Stimulated activated CD8-positive, alpha-beta memory T cell treated with anti-CD3 and anti-CD28 coated beads, Interleukin-12 subunit alpha, Interleukin-12 subunit beta, amount 100 ng/mL, for 24 hours (primary cell): ENCODE measurements around the gene NAA60.
"Not testable (repeated sequence)": the region's sequence is repeated elsewhere in the genome, so short reads cannot be mapped to it uniquely, and the experiment has no call there.

ENCODE experiments used
- DNase-seq: peaks from one replicate; pipeline ENCODE4 v3.0.0-alpha.2; 2020; ENCODE audit errors: extremely low read depth

NAA60 gene

GRCh38 chr16:3461151-3461550, 17.7 kb downstream of the NAA60 start:
- no peak for DNase-seq

- DNase-seq: no peak
These were observed 21.8 kb downstream of the NAA60 start for GRCh38 chr16:3465301-3465700.

- DNase-seq: no peak
These were observed 22.6 kb downstream of the NAA60 start for GRCh38 chr16:3465911-3466584.

GRCh38 chr16:3467182-3467581, 23.7 kb downstream of the NAA60 start:
- DNase-seq: no peak

- no peak for DNase-seq
These were observed 24.4 kb downstream of the NAA60 start for GRCh38 chr16:3467921-3468320.

- no peak for DNase-seq
These were observed 25.0 kb downstream of the NAA60 start for GRCh38 chr16:3468501-3468900.

- no peak for DNase-seq
These were observed 26.3 kb downstream of the NAA60 start for GRCh38 chr16:3469736-3470135.

GRCh38 chr16:3470723-3471122, 27.2 kb downstream of the NAA60 start:
- DNase-seq: no peak

- DNase-seq: no peak
These were observed 28.2 kb downstream of the NAA60 start for GRCh38 chr16:3471518-3472176.

GRCh38 chr16:3472878-3473595, 29.6 kb downstream of the NAA60 start:
- no peak for DNase-seq

GRCh38 chr16:3473596-3473943, 30.1 kb downstream of the NAA60 start:
- DNase-seq: not testable (repeated sequence)

GRCh38 chr16:3474136-3474779, 30.8 kb downstream of the NAA60 start:
- no peak for DNase-seq

GRCh38 chr16:3474870-3475269, 31.4 kb downstream of the NAA60 start:
- not testable (repeated sequence) for DNase-seq

- no peak for DNase-seq
These were observed 32.3 kb downstream of the NAA60 start for GRCh38 chr16:3475604-3476375.

GRCh38 chr16:3476409-3476808, 32.9 kb downstream of the NAA60 start:
- no peak for DNase-seq

GRCh38 chr16:3478242-3478925, 34.9 kb downstream of the NAA60 start:
- DNase-seq: no peak

- no peak for DNase-seq
These were observed 36.3 kb downstream of the NAA60 start for GRCh38 chr16:3479654-3480216.

- DNase-seq: no peak
These were observed 37.6 kb downstream of the NAA60 start for GRCh38 chr16:3480901-3481695.

GRCh38 chr16:3481696-3482658, 38.5 kb downstream of the NAA60 start:
- no peak for DNase-seq
